Measurements from ENCODE around the gene ACSL1. TPM values are rescaled to one million over a fixed set of nuclear protein-coding genes. Genes with fewer than 3 reads are reported as not detected.
"Not testable (repeated sequence)": the region's sequence is repeated elsewhere in the genome, so short reads cannot be mapped to it uniquely, and the experiment has no call there.

ACSL1 gene
- total RNA-seq, 1 experiment from 2014 or later, result 3.5 TPM

- no peak overlapping the region for H3K9ac ChIP-seq (ENCODE audit: extremely low read depth, insufficient read length, low read length)
- no peak overlapping the region for H4K5ac ChIP-seq (ENCODE audit: insufficient read length, low read depth, low read length)
- H3K27me3 ChIP-seq (ENCODE audit: insufficient read depth, low read length), result no peaks in the 10 kb centered on the region
- no peak overlapping the region for H2BK120ac ChIP-seq (ENCODE audit: low read depth, low read length, poor library complexity, severe bottlenecking)
- H3K14ac ChIP-seq (ENCODE audit: insufficient read depth, low read length), result no peak overlapping the region
- H4K8ac ChIP-seq (replicated peaks; ENCODE audit: insufficient read length, low read depth, low read length), result no peak overlapping the region
- H2BK12ac ChIP-seq (ENCODE audit: insufficient read length, low read depth, low read length), result no peak overlapping the region
- no CpG with 5 or more reads among the region's 20 CpGs for WGBS (ENCODE audit: extremely low coverage, insufficient read length, low lambda C conversion rate)
- no peaks in the 10 kb centered on the region for H3K9me3 ChIP-seq (ENCODE audit: control insufficient read depth, low read depth, low read length)
- H3K18ac ChIP-seq (ENCODE audit: insufficient read length, low read depth, low read length), result no peak overlapping the region
- no peak overlapping the region for H2BK15ac ChIP-seq (ENCODE audit: low read depth, low read length)
- no peak overlapping the region for H3K56ac ChIP-seq (ENCODE audit: insufficient read length, low read depth, low read length)
- Mint-ChIP-seq H3K27ac (no peak overlapping the region), H3K4me3 (no peak overlapping the region), H3K4me1 (peaks cover 13 to 18% of the 10 kb centered on the region in 2 experiments), H3K36me3 (ENCODE audit: insufficient read depth in 1 of 3, low read depth in 3 of 3) (peaks cover 16 to 21% (median 21%) of the 10 kb centered on the region in 3 experiments), H3K27me3 (ENCODE audit: low read depth) (peaks cover 17% of the 10 kb centered on the region), H3K9me3 (peaks cover 30 to 34% of the 10 kb centered on the region in 2 experiments)
- no peaks in the 10 kb centered on the region for H3K79me2 ChIP-seq (ENCODE audit: insufficient read depth, low read length)
- no peaks in the 10 kb centered on the region for H3K79me1 ChIP-seq (ENCODE audit: insufficient read depth, low read depth, low read length, poor library complexity, severe bottlenecking)
- H2BK5ac ChIP-seq (ENCODE audit: insufficient read length, low read length), result no peak overlapping the region
- H3K23ac ChIP-seq (ENCODE audit: insufficient read length, low read depth, low read length), result no peak overlapping the region
- no peaks in the 10 kb centered on the region for H3K23me2 ChIP-seq (ENCODE audit: insufficient read length, low read depth, low read length, poor library complexity, severe bottlenecking)
- H4K91ac ChIP-seq (ENCODE audit: insufficient read length, low read depth, low read length), result no peak overlapping the region
- no peak overlapping the region for H3T11ph ChIP-seq (ENCODE audit: low read length)
- DNase-seq, result no peak
- no peak overlapping the region for H3K4me2 ChIP-seq (ENCODE audit: insufficient read depth, insufficient read length, low read length)
- H3K4ac ChIP-seq (ENCODE audit: low read depth, low read length), result no peak overlapping the region
- no peak overlapping the region for H2AK5ac ChIP-seq (ENCODE audit: insufficient read length, low read length)
- TF ChIP-seq, protein P1, sequence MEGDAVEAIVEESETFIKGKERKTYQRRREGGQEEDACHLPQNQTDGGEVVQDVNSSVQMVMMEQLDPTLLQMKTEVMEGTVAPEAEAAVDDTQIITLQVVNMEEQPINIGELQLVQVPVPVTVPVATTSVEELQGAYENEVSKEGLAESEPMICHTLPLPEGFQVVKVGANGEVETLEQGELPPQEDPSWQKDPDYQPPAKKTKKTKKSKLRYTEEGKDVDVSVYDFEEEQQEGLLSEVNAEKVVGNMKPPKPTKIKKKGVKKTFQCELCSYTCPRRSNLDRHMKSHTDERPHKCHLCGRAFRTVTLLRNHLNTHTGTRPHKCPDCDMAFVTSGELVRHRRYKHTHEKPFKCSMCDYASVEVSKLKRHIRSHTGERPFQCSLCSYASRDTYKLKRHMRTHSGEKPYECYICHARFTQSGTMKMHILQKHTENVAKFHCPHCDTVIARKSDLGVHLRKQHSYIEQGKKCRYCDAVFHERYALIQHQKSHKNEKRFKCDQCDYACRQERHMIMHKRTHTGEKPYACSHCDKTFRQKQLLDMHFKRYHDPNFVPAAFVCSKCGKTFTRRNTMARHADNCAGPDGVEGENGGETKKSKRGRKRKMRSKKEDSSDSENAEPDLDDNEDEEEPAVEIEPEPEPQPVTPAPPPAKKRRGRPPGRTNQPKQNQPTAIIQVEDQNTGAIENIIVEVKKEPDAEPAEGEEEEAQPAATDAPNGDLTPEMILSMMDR (conservative IDR thresholded peaks at IDR 0.05), result peak; percentile 24; the same call in 1 of the 3 replicates
- H3K27ac ChIP-seq (ENCODE audit: insufficient read length, low read depth, low read length), result no peak overlapping the region
- H2BK20ac ChIP-seq (ENCODE audit: low read depth, low read length, poor library complexity, severe bottlenecking), result no peak overlapping the region
- no peak overlapping the region for H2AFZ ChIP-seq (ENCODE audit: low read length)
- H4K20me1 ChIP-seq (ENCODE audit: control insufficient read depth, insufficient read depth, insufficient read length), result no peaks in the 10 kb centered on the region
- H3K4me1 ChIP-seq (ENCODE audit: insufficient read depth, low read length), result no peaks in the 10 kb centered on the region
Observed at GRCh38 chr4:184740980-184741391, 84.8 kb downstream of the ACSL1 start.

DNA sequence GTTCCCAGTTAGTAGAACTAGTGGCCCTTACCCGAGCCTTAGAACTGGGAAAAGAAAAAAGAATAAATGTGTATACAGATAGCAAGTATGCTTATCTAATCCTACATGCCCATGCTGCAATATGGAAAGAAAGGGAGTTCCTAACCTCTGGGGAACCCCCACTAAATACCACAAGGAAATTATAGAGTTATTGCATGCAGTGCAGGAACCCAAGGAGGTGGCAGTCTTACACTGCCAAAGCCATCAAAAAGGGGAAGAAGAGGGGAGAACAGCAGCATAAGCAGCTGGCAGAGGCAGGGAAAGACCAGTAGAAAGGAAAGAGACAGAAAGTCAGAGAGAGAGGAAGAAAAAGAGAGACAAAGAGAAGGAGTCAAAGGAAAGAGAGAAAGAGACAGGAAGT is 86.2 kb downstream of the ACSL1 start:
- H3K4me1 Mint-ChIP-seq, result peaks cover 18 to 22% of the 10 kb centered on the region in 2 experiments
- not testable (repeated sequence) for H3K4me2 ChIP-seq (ENCODE audit: insufficient read depth, insufficient read length, low read length); H3K18ac ChIP-seq (ENCODE audit: insufficient read length, low read depth, low read length); H3K23me2 ChIP-seq (ENCODE audit: insufficient read length, low read depth, low read length, poor library complexity, severe bottlenecking); H3K27me3 ChIP-seq (ENCODE audit: insufficient read depth, low read length); H2BK15ac ChIP-seq (ENCODE audit: low read depth, low read length); H3K4me1 ChIP-seq (ENCODE audit: insufficient read depth, low read length); H4K91ac ChIP-seq (ENCODE audit: insufficient read length, low read depth, low read length); H3K4ac ChIP-seq (ENCODE audit: low read depth, low read length); H3K27ac ChIP-seq (ENCODE audit: insufficient read length, low read depth, low read length); H3K14ac ChIP-seq (ENCODE audit: insufficient read depth, low read length); H3K4me3 Mint-ChIP-seq; H2BK12ac ChIP-seq (ENCODE audit: insufficient read length, low read depth, low read length); H2BK20ac ChIP-seq (ENCODE audit: low read depth, low read length, poor library complexity, severe bottlenecking); H4K5ac ChIP-seq (ENCODE audit: insufficient read length, low read depth, low read length); H2AFZ ChIP-seq (ENCODE audit: low read length); H3K9ac ChIP-seq (ENCODE audit: extremely low read depth, insufficient read length, low read length); H3T11ph ChIP-seq (ENCODE audit: low read length); H2BK5ac ChIP-seq (ENCODE audit: insufficient read length, low read length); H3K9me3 ChIP-seq (ENCODE audit: control insufficient read depth, low read depth, low read length); H3K79me2 ChIP-seq (ENCODE audit: insufficient read depth, low read length); H2AK5ac ChIP-seq (ENCODE audit: insufficient read length, low read length); H4K8ac ChIP-seq (replicated peaks; ENCODE audit: insufficient read length, low read depth, low read length); H4K20me1 ChIP-seq (ENCODE audit: control insufficient read depth, insufficient read depth, insufficient read length); H3K56ac ChIP-seq (ENCODE audit: insufficient read length, low read depth, low read length); H3K27ac Mint-ChIP-seq; H2BK120ac ChIP-seq (ENCODE audit: low read depth, low read length, poor library complexity, severe bottlenecking); DNase-seq; H3K23ac ChIP-seq (ENCODE audit: insufficient read length, low read depth, low read length); H3K79me1 ChIP-seq (ENCODE audit: insufficient read depth, low read depth, low read length, poor library complexity, severe bottlenecking)
- WGBS (ENCODE audit: extremely low coverage, insufficient read length, low lambda C conversion rate), result no CpG with 5 or more reads among the region's 1 CpG
- H3K27me3 Mint-ChIP-seq (ENCODE audit: low read depth), result peaks cover 15% of the 10 kb centered on the region
- H3K36me3 Mint-ChIP-seq (ENCODE audit: insufficient read depth in 1 of 3, low read depth in 3 of 3), result peaks cover 16 to 21% (median 21%) of the 10 kb centered on the region in 3 experiments
- H3K9me3 Mint-ChIP-seq, result peaks cover 30 to 34% of the 10 kb centered on the region in 2 experiments
